G401 (cell line): ENCODE results near the gene SIGLEC11. TPM values are rescaled to one million over a fixed set of nuclear protein-coding genes. Genes with fewer than 3 reads are reported as not detected.
"Not testable (repeated sequence)": the region's sequence is repeated elsewhere in the genome, so short reads cannot be mapped to it uniquely, and the experiment has no call there.

Experiments
- DNase-seq: peaks from one replicate; pipeline ENCODE4 v3.0.0-alpha.2; 2015; ENCODE audit warnings: low spot score
- in situ Hi-C: cut with HindIII; loops from 2 replicates; pipeline ENCODE4 v1.10.0; 2016; ENCODE audit warnings: low sequenced_read_pairs, mixed read lengths
- total RNA-seq: library from RNA; depleted of rRNA; stranded (reverse); fragments of >200 nt; shearing (Covaris generic); gene quantifications from 2 replicates; pipeline ENCODE4 v1.2.3, GENCODE V29; 2014

SIGLEC11 gene
- total RNA-seq, 1 experiment from 2014 or later: not detected

DNA sequence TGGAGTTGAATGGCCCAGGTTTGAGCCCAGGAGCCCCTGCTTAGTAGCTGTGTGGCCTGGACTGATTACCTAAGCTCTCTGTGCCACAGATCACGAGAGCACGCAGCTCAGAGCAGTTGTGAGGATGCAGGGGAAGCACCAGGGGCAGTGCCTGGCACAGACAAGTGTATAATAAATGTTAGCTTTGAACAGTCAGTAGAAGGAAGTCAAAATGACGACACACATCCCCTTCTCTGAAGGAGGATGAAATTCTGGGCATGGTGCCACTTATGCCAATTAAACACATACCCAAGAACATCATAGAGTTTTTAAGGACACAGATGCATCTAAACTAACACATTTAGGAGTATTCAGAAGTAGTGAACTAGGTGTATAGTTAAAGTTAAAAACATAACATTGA is 24.9 kb upstream of the SIGLEC11 start:
- no peak for DNase-seq
- in situ Hi-C loops: no loop called here

GRCh38 chr19:49984491-49984890 is 23.5 kb upstream of the SIGLEC11 start:
- in situ Hi-C loops: no loop called here
- DNase-seq: no peak

GRCh38 chr19:49983645-49984229 is 22.8 kb upstream of the SIGLEC11 start:
- DNase-seq: peak; percentile 60
- in situ Hi-C loops: no loop called here

DNA sequence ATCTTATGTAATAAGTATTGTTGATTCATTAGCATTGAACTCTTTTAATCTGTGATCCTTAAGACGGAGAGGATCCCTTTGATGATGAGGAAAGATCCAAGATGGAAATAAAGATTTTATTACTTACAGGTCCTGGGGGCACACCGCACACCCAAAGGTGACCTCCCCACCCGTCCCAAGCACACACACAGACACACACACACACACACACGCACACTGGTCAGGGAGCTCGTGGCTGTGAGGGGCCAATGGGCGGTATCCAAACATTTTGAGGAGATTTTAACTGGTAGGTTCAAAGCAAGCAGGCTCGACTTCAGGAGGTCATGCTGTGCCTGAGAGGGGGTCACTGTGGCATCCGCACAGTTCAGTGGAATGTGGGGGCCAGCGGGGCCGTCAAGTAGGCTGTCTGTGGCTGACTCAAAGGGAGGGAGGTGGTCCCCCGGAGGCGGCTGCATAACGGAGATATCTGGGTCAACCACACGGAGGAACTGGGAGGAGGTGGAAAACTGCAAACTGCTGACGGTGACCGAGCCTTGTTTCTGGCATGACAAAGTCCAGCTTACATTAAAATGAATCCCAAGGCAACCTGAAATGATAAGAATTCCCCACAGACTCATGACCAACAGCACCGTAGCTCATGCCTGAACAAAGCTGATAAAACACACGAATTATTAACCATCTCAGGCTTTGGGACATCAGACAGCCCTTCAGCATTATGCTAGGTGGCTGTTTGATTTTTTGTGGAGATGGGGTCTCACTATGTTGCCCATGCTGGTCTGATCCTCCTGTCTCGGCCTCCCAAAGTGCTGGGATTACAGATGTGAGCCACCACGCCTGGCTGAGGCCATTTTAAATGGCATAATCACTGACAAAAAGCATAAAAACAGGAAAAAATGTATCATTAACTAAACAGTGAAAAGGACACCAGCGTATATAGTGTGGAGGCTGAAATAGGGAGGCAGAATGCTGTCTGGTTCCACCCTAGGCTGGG is 20.9 kb upstream of the SIGLEC11 start:
- no peak for DNase-seq
- in situ Hi-C loops: no loop called here

DNA sequence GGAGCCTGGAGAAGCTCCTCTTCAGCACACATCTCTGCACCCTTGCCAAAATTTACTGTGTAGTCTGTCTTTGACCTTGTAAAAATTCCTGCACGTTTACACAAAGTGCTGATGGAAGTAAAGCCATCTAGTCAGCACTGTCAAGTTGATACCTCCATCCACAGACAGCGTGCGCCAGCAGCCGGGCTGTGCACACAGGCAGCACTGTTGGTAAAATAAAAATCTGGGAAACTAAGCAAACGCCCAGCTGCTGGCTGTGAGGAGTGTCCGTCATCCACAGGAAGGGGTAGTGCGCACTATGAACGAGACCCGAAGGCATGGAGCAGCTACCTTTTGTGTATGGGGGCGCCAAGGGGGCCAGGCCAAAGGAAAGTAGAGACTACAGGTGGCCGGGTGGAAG is 17.4 kb upstream of the SIGLEC11 start:
- DNase-seq: no peak
- in situ Hi-C loops: no loop called here

DNA sequence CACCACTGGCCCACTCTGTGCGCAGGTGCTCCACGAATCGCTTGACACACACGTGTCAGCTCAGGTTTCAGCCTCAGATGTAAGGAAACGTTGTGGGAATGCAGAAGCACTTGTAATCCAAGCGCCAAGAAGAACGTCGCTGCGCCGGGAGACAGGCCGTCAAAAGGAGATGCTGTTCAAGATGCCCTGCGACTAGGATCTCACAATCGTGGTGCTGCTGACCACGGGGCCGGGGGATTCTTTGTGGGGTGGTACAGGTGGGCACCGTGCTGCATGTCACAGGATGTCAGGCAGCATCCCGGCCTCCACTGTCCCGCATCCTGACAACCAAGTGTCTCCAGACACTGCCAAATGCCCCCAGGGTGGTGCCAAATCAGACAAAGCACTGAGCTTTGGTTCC is 16.9 kb upstream of the SIGLEC11 start:
- in situ Hi-C loops: no loop called here

DNA sequence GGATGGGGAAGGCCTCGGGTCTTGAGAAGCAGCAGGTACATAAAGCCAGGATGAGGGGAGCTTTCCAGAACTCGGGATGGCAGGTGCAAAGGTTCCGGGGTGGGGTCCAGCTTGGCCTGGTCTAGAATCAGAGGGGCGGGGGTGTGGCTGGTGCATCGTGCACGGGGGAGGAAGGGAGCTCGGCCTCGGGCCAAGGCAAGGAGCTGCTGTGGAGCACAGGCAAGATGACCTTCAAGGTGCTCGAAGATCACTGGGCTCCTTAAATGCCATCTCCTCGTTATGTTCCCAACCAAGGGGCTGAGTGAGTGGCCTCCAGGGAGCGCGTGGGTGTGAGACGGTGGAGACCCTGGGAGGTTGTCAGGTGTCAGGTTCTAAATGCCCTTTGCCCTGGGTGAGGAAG is 16.1 kb upstream of the SIGLEC11 start:
- in situ Hi-C loops: no loop called here
- DNase-seq: no peak

More for the DNA sequence above, 16.9 kb upstream of the SIGLEC11 start:
- DNase-seq: no peak

GRCh38 chr19:49976496-49976895 is 15.5 kb upstream of the SIGLEC11 start:
- in situ Hi-C loops: no loop called here

GRCh38 chr19:49975051-49975450 is 14.1 kb upstream of the SIGLEC11 start:
- no peak for DNase-seq
- in situ Hi-C loops: no loop called here

More at GRCh38 chr19:49976496-49976895, 15.5 kb upstream of the SIGLEC11 start:
- DNase-seq: no peak

DNA sequence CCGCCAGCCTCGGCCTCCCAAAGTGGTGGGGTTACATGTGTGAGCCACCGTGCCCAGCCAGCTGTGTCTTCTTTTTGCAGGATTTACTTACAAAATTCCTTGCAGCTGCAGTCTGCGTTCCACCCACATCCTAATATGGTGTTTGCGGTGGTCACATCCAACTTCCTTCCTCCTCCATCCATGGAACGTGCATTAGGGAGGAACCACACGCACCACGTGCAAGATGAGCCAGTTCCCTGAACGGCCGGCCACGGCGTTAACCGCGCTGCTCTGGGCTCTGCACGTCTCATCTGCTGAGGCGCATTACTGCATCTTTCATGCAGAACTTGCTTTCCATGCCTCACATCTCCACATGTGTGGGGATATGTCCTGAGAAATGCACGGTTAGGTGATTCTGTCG is 13.0 kb upstream of the SIGLEC11 start:
- in situ Hi-C loops: no loop called here

GRCh38 chr19:49972841-49973240 is 11.9 kb upstream of the SIGLEC11 start:
- in situ Hi-C loops: no loop called here
- no peak for DNase-seq

More for the DNA sequence above, 13.0 kb upstream of the SIGLEC11 start:
- no peak for DNase-seq

- in situ Hi-C loops: no loop called here
- no peak for DNase-seq
Measured at GRCh38 chr19:49971991-49972411, 11.0 kb upstream of the SIGLEC11 start.

GRCh38 chr19:49969355-49969754 is 8.4 kb upstream of the SIGLEC11 start:
- not testable (repeated sequence) for DNase-seq

GRCh38 chr19:49968279-49968922 is 7.4 kb upstream of the SIGLEC11 start:
- in situ Hi-C loops: no loop called here
- no peak for DNase-seq

More at GRCh38 chr19:49969355-49969754, 8.4 kb upstream of the SIGLEC11 start:
- in situ Hi-C loops: not testable (repeated sequence)

DNA sequence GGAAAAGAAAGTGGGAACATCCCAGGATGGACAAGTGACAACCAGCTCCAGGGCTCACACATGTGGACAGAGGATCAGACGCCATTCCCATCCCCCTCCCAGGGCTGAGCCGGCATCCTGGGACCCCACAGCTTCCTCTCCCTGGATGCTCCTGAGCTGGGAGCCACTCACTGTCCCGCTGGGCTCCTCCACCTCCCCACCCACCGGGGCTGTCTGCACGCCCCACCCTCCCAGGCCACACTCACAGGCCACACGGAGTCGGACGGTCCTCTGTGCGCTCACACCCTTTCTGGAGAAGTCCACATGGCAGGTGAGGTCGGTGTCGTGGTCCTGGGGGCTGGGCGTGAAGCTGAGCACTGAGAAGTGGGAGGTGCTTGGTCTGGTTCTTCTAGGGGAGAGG is 1.1 kb downstream of the SIGLEC11 start:
- in situ Hi-C loops, DNase-seq: not testable (repeated sequence)

GRCh38 chr19:49958596-49958995 is 2.4 kb downstream of the SIGLEC11 start:
- in situ Hi-C loops, DNase-seq: not testable (repeated sequence)

GRCh38 chr19:49958144-49958543 is 2.8 kb downstream of the SIGLEC11 start:
- DNase-seq, in situ Hi-C loops: not testable (repeated sequence)

DNA sequence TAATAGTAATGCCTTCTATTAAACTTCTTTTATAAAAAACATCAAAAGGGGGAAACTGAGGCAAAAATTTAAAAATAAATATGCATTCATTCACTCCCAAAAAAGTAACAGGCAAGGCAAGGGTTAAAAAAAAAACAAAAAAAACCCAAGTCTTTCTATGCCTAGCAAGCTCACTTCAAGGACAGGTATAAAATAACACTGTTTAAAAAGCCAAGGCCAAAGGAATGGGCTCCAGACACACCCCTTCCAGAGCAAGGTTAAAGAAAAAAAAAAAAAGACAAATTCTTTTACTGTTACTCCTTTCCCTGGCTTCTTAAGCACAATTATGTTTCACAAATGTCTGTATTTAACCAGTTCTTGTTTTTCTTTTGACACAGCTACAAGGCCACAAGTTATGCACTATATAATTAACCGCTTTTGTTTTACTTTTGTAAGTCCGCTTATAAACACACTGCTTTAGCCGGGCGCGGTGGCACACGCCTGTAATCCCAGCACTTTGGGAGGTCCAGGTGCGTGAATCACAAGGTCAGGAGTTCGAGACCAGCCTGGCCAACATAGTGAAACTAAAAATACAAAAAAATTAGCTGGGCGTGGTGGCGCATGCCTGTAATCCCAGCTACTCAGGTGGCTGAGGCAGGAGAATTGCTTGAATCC is 3.6 kb downstream of the SIGLEC11 start:
- DNase-seq: no peak

GRCh38 chr19:49956115-49956495 is 4.9 kb downstream of the SIGLEC11 start:
- in situ Hi-C loops: no loop called here
- no peak for DNase-seq

More for the DNA sequence above, 3.6 kb downstream of the SIGLEC11 start:
- in situ Hi-C loops: no loop called here
